SU-DHL-6 (cell line): ENCODE data around the gene RARA.

ENCODE experiments used
- H2AFZ ChIP-seq: fragments of 200-600 bp; sonication (generic); 2 replicates; pipeline ENCODE4 v1.6.1; 2014; ENCODE audit warnings: low read depth, mild to moderate bottlenecking, moderate library complexity, mixed read lengths, antibody characterized with exemption, low read length; ENCODE audit not compliant: severe bottlenecking
- H3F3A ChIP-seq: fragments of 200-600 bp; shearing (Covaris generic); 2 replicates; pipeline ENCODE4 v1.6.0; 2016; ENCODE audit warnings: antibody characterized with exemption, mild to moderate bottlenecking; ENCODE audit not compliant: insufficient read depth
- H3K27ac ChIP-seq: fragments of 200-600 bp; sonication (generic); 2 replicates; pipeline ENCODE4 v1.5.1; 2016; ENCODE audit warnings: low read depth, mild to moderate bottlenecking, low read length, moderate library complexity, mixed read lengths
- H3K27me3 ChIP-seq: fragments of 200-600 bp; sonication (generic), shearing (Covaris generic); 2 replicates; pipeline ENCODE4 v1.6.0; 2014; ENCODE audit warnings: mild to moderate bottlenecking, low read length
- H3K36me3 ChIP-seq: fragments of 200-600 bp; sonication (generic); 2 replicates; pipeline ENCODE4 v1.6.1; 2014; ENCODE audit warnings: mild to moderate bottlenecking, low read length, mixed read lengths
- H3K4me2 ChIP-seq: fragments of 300-600, 200-600 bp; shearing (Covaris generic), sonication (generic); 2 replicates; pipeline ENCODE4 v1.6.0; 2014; ENCODE audit warnings: low read length, low read depth, mild to moderate bottlenecking; ENCODE audit not compliant: poor library complexity, severe bottlenecking
- H3K4me3 ChIP-seq: fragments of 200-600 bp; sonication (generic); 2 replicates; pipeline ENCODE4 v1.5.1; 2014; ENCODE audit warnings: antibody characterized with exemption, low read length, mild to moderate bottlenecking, mixed read lengths; ENCODE audit not compliant: insufficient read depth, poor library complexity, severe bottlenecking
- H3K79me2 ChIP-seq: fragments of 200-600 bp; sonication (generic); 2 replicates; pipeline ENCODE4 v1.6.1; 2014; ENCODE audit warnings: mild to moderate bottlenecking, low read length, moderate library complexity; ENCODE audit not compliant: insufficient read depth
- H3K9ac ChIP-seq: fragments of 200-600 bp; sonication (generic); 2 replicates; pipeline ENCODE4 v1.7.0; 2014; ENCODE audit warnings: mild to moderate bottlenecking, low read length
- H3K9me2 ChIP-seq: fragments of 200-600 bp; sonication (generic); replicated peaks from 2 replicates; pipeline ENCODE4 v1.6.1; 2014; ENCODE audit warnings: low read length; ENCODE audit not compliant: insufficient read depth
- H3K9me3 ChIP-seq: fragments of 200-600 bp; sonication (generic); 2 replicates; pipeline ENCODE4 v1.6.1; 2014; ENCODE audit warnings: low read length, mixed read lengths; ENCODE audit not compliant: insufficient read depth
- H4K20me1 ChIP-seq: fragments of 200-600 bp; sonication (generic); 2 replicates; pipeline ENCODE4 v1.6.1; 2014; ENCODE audit warnings: low read depth, mild to moderate bottlenecking, antibody characterized with exemption, low read length, moderate library complexity, mixed read lengths
- EZH2phosphoT487 ChIP-seq: fragments of 200-600 bp; sonication (generic), shearing (Covaris generic); conservative IDR thresholded peaks from 2 replicates; pipeline ENCODE4 v1.6.1; 2018; ENCODE audit warnings: mild to moderate bottlenecking, antibody characterized with exemption, low read length, moderate library complexity, mixed read lengths
- TF ChIP-seq, protein P1 (sequence below): fragments of 200-600 bp; sonication (generic); IDR thresholded peaks from one replicate; pipeline ENCODE4 v1.5.1; 2017; ENCODE audit warnings: antibody characterized with exemption, mild to moderate bottlenecking, low read length, moderate library complexity; ENCODE audit not compliant: insufficient read depth, poor library complexity, severe bottlenecking

RARA gene

DNA sequence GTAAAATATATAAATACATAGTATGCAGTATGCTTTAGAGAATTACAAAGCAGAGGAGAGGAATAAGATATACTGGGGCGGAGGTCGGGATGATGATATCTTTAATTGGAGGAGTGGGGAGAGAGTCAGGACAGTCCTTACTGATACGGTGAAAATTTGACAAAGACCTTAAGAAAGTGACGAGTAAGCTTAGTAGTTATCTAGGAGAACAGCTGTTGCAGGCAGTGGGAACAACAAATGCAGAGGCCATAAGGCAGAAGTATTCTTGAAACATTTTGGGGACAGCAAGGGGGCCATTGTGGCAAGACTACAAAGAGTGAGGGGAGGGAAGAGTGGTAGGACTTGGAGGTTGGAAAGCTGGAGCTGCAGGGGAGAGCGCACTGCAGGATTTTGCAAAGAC is 43.6 kb upstream of the RARA start:
- no peaks in the 10 kb centered on the region for H3K27me3 ChIP-seq
- H3K27ac ChIP-seq: no peak overlapping the region
- H3K9ac ChIP-seq: no peak overlapping the region
- no peak overlapping the region for H2AFZ ChIP-seq
- H3K4me2 ChIP-seq: no peak overlapping the region
- peaks cover 7% of the 10 kb centered on the region; the same call in 1 of the 2 replicates for H3K36me3 ChIP-seq
- no peaks in the 10 kb centered on the region for H3K79me2 ChIP-seq
- H4K20me1 ChIP-seq: no peaks in the 10 kb centered on the region
- TF ChIP-seq, protein P1, sequence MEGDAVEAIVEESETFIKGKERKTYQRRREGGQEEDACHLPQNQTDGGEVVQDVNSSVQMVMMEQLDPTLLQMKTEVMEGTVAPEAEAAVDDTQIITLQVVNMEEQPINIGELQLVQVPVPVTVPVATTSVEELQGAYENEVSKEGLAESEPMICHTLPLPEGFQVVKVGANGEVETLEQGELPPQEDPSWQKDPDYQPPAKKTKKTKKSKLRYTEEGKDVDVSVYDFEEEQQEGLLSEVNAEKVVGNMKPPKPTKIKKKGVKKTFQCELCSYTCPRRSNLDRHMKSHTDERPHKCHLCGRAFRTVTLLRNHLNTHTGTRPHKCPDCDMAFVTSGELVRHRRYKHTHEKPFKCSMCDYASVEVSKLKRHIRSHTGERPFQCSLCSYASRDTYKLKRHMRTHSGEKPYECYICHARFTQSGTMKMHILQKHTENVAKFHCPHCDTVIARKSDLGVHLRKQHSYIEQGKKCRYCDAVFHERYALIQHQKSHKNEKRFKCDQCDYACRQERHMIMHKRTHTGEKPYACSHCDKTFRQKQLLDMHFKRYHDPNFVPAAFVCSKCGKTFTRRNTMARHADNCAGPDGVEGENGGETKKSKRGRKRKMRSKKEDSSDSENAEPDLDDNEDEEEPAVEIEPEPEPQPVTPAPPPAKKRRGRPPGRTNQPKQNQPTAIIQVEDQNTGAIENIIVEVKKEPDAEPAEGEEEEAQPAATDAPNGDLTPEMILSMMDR: no peak
- TF ChIP-seq EZH2phosphoT487: no peak
- no peaks in the 10 kb centered on the region for H3K9me2 ChIP-seq
- H3K4me3 ChIP-seq: no peak overlapping the region
- no peaks in the 10 kb centered on the region for H3K9me3 ChIP-seq
- H3F3A ChIP-seq: no peaks in the 10 kb centered on the region

DNA sequence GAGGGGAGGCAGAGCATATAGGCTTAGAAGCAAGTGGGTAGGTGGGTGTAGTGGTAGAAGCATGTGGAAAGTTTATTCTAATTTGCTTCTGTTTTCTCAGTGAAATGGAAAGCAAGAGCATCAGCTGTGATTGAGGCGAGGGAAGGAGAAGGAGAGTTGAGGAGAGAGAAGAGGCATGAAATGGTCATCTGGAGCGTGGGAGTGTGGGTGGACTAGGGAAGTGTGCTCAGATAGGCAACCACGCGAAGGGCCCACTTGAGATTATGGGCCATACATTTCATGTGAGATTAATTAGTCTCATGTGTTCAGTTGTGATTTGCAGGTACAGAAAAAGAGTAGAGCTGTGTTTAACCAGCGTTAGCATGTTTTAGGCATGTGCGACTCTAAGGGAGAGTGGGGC is 42.1 kb upstream of the RARA start:
- TF ChIP-seq, protein P1: no peak
- no peak for TF ChIP-seq EZH2phosphoT487
- Histone ChIP-seq H4K20me1 (no peaks in the 10 kb centered on the region), H3K9me2 (no peaks in the 10 kb centered on the region), H3K9ac (no peak overlapping the region), H3F3A (no peaks in the 10 kb centered on the region), H3K4me2 (no peak overlapping the region), H3K27me3 (no peaks in the 10 kb centered on the region), H3K9me3 (no peaks in the 10 kb centered on the region), H3K36me3 (peaks cover 5% of the 10 kb centered on the region; the same call in 1 of the 2 replicates), H3K4me3 (no peak overlapping the region), H3K27ac (no peak overlapping the region), H3K79me2 (no peaks in the 10 kb centered on the region), H2AFZ (no peak overlapping the region)

DNA sequence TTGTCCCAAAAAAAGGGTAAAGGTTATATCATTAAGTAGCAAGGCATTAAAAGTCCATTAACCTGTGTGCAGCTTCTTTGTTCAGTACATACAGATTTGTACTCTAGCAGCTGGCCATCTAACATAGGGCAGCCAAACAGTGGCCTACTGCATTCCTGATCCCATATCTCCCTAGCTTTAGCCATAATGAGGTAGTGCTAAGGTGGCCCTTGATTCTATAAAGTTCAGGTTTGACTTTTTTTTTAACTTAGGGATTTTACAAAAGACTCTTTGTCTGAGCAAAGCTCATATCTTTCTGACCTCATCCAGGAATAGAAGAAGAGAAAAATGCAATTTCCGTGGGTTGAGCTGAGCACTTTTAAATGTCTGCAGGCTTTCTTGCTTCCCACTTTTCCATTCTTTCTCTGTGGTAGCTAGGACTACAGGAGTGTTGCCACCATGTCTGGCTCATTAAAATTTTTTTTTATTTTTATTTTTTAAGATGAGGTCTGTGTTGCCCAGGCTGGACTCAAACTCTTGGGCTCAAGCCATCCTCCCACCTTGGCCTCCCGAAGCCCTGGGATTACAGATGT is 40.8 kb upstream of the RARA start:
- Histone ChIP-seq H3K4me2 (no peak overlapping the region), H3K79me2 (no peaks in the 10 kb centered on the region), H3K4me3 (no peak overlapping the region), H2AFZ (no peak overlapping the region), H3K9ac (no peak overlapping the region), H3K36me3 (peaks cover 5% of the 10 kb centered on the region; the same call in 1 of the 2 replicates), H3K9me2 (no peaks in the 10 kb centered on the region), H3K27me3 (no peaks in the 10 kb centered on the region), H4K20me1 (no peaks in the 10 kb centered on the region), H3K9me3 (no peaks in the 10 kb centered on the region), H3K27ac (no peak overlapping the region), H3F3A (no peaks in the 10 kb centered on the region)
- TF ChIP-seq, protein P1: no peak
- TF ChIP-seq EZH2phosphoT487: no peak
